GM12878 (cell line): ENCODE results near the gene IBTK. TPM values are rescaled to one million over a fixed set of nuclear protein-coding genes. Genes with fewer than 3 reads are reported as not detected.

Experiments
- ATAC-seq: fragments of 200-7000 bp; cut with Tn5 transposase; 3 replicates; pipeline ENCODE4 v1.9.1; 2020; ENCODE audit warnings: mild to moderate bottlenecking, moderate library complexity
- BruUV-seq: library from RNA; stranded (reverse); fragments of 400-500 nt; replicated peaks from 2 replicates; lab custom pipeline; 2021; lab: Mats Ljungman, UMichigan
- CTCF ChIA-PET: fragments of 300-600 bp; sonication (Branson Sonifier 250); formaldehyde crosslinking; extraction: SDS; loops from one replicate; lab custom pipeline; 2021; ENCODE audit warnings: inconsistent platforms; lab: Yijun Ruan, JAX
- POLR2A ChIA-PET: fragments of 350-600 bp; formaldehyde crosslinking; extraction: SDS; loops from one replicate; lab custom pipeline; 2021; ENCODE audit warnings: inconsistent platforms; lab: Charles Lee
- RAD21 ChIA-PET: fragments of 300-600 bp; sonication (Branson Sonifier 250); formaldehyde crosslinking; loops from one replicate; lab custom pipeline; 2023; ENCODE audit warnings: antibody characterized with exemption; ENCODE audit not compliant: unreplicated experiment; lab: Charles Lee
- SMC1A ChIA-PET: fragments of 300-600 bp; sonication (Branson Sonifier 250); formaldehyde crosslinking; loops from one replicate; lab custom pipeline; 2023; ENCODE audit not compliant: unreplicated experiment, uncharacterized antibody; lab: Charles Lee
- DNase-seq: peaks from one replicate; pipeline ENCODE4 v3.0.0-alpha.2; 2011; ENCODE audit warnings: low read depth, low spot score
- FAIRE-seq: peaks from 3 replicates; lab custom pipeline; 2011; peaks lifted over from hg19 to GRCh38; lab: Jason Lieb, UNC
- H2AFZ ChIP-seq: 2 replicates; pipeline ENCODE4 v1.6.0; 2011; ENCODE audit warnings: low read depth, low read length, control low read depth; ENCODE audit not compliant: control insufficient read depth
- H3K27ac ChIP-seq: 2 replicates; pipeline ENCODE4 v1.5.1; 2011; ENCODE audit warnings: control low read depth; ENCODE audit not compliant: control insufficient read depth, insufficient read depth
- H3K27me3 ChIP-seq, 2 experiments: replicated peaks in 1 of 2; 2 replicates each; pipeline versions ENCODE4 v1.6.0 to v1.6.1; 2011; ENCODE audit warnings: low read length in 1 of 2; ENCODE audit not compliant: control insufficient read depth in 2 of 2, insufficient read depth in 2 of 2
- H3K36me3 ChIP-seq, 2 experiments: 2 replicates each; pipeline ENCODE4 v1.5.1; 2011; ENCODE audit warnings: low read length in 1 of 2; ENCODE audit not compliant: control insufficient read depth in 2 of 2, insufficient read depth in 2 of 2
- H3K4me1 ChIP-seq: 2 replicates; pipeline ENCODE4 v1.6.1; 2011; ENCODE audit warnings: mild to moderate bottlenecking, low read length, moderate library complexity, mixed read lengths; ENCODE audit not compliant: control insufficient read depth, insufficient read depth
- H3K4me2 ChIP-seq: 2 replicates; pipeline ENCODE4 v1.6.0; 2011; ENCODE audit warnings: control low read depth; ENCODE audit not compliant: control insufficient read depth, insufficient read depth
- H3K4me3 ChIP-seq: fragments of 200-600 bp; sonication (generic); 2 replicates; pipeline ENCODE4 v1.5.1; 2016
- H3K79me2 ChIP-seq: 2 replicates; pipeline ENCODE4 v1.6.0; 2011; ENCODE audit warnings: low read length; ENCODE audit not compliant: control insufficient read depth, insufficient read depth
- H3K9ac ChIP-seq: 2 replicates; pipeline ENCODE4 v1.8.0; 2011; ENCODE audit warnings: low read length, control low read depth, mixed read lengths; ENCODE audit not compliant: control insufficient read depth, insufficient read depth
- H3K9me3 ChIP-seq: replicated peaks from 3 replicates; pipeline ENCODE4 v1.5.1; 2011; ENCODE audit warnings: mild to moderate bottlenecking, low read length; ENCODE audit not compliant: control insufficient read depth, insufficient read depth
- H4K20me1 ChIP-seq: 2 replicates; pipeline ENCODE4 v1.6.0; 2011; ENCODE audit not compliant: control insufficient read depth, insufficient read depth
- EGR1 ChIP-seq, 2 experiments: IDR thresholded peaks; 1 replicate in 1 of 2; 2 replicates in 1 of 2; pipeline ENCODE4 v1.6.1; 2011 to 2012; ENCODE audit warnings: low read depth in 2 of 2, low read length in 2 of 2, borderline replicate concordance in 1 of 2, mild to moderate bottlenecking in 1 of 2, moderate library complexity in 1 of 2
- EP300 ChIP-seq, 2 experiments: fragments of 150-350 bp in 1 of 2; IDR thresholded peaks; 2 replicates each; pipeline ENCODE4 v1.6.1; 2011 to 2012; ENCODE audit warnings: low read depth in 2 of 2, low read length in 2 of 2, borderline replicate concordance in 1 of 2, improper control_type of control experiment in 1 of 2, inconsistent platforms in 1 of 2; ENCODE audit not compliant: control insufficient read depth in 1 of 2
- IKZF1 ChIP-seq: fragments of 450-650 bp; conservative IDR thresholded peaks from 2 replicates; pipeline ENCODE4 v1.6.1; 2017; ENCODE audit warnings: antibody characterized with exemption, mild to moderate bottlenecking
- MEF2B ChIP-seq: fragments of 450-650 bp; IDR thresholded peaks from 2 replicates; pipeline ENCODE4 v1.6.1; 2018; ENCODE audit warnings: mild to moderate bottlenecking, moderate library complexity; ENCODE audit not compliant: partially characterized antibody, poor library complexity, severe bottlenecking
- NR2C2 ChIP-seq: IDR thresholded peaks from 2 replicates; pipeline ENCODE4 v1.6.1; 2011; ENCODE audit warnings: borderline replicate concordance, low read depth; ENCODE audit not compliant: control insufficient read depth, insufficient read length
- PBX3 ChIP-seq: IDR thresholded peaks from 2 replicates; pipeline ENCODE4 v1.6.1; 2011; ENCODE audit warnings: mild to moderate bottlenecking, low read depth, low read length, moderate library complexity; ENCODE audit not compliant: insufficient replicate concordance
- POLR2AphosphoS2 ChIP-seq: IDR thresholded peaks from 2 replicates; pipeline ENCODE4 v1.6.1; 2011; ENCODE audit warnings: low read depth, mild to moderate bottlenecking, low read length, improper control_type of control experiment, moderate library complexity
- POU2F2 ChIP-seq: IDR thresholded peaks from 3 replicates; pipeline ENCODE4 v1.6.1; 2011; ENCODE audit warnings: low read depth, mild to moderate bottlenecking, low read length, borderline replicate concordance
- SIN3A ChIP-seq: IDR thresholded peaks from 2 replicates; pipeline ENCODE4 v1.6.1; 2012; ENCODE audit warnings: low read depth, low read length, improper control_type of control experiment
- SMC3 ChIP-seq: IDR thresholded peaks from 2 replicates; pipeline ENCODE4 v1.6.1; 2011; ENCODE audit warnings: low read length, improper control_type of control experiment, borderline replicate concordance
- TCF12 ChIP-seq: IDR thresholded peaks from 2 replicates; pipeline ENCODE4 v1.6.1; 2011; ENCODE audit warnings: low read depth, mild to moderate bottlenecking, low read length
- ZNF24 ChIP-seq: fragments of 450-650 bp; IDR thresholded peaks from 2 replicates; pipeline ENCODE4 v1.6.1; 2017; ENCODE audit warnings: antibody characterized with exemption, mild to moderate bottlenecking
- WGBS: methylation state at CpG from one replicate; pipeline ENCODE4 v1.1.6; 2016; ENCODE audit warnings: low lambda C conversion rate; ENCODE audit not compliant: insufficient replicate concordance, insufficient coverage; ENCODE audit errors: missing lambda C conversion rate; 5-methylcytosine and 5-hydroxymethylcytosine counted together
- in situ Hi-C: fragments of 300-500 bp; cut with MboI; formaldehyde crosslinking; loops from 9 replicates; pipeline ENCODE4 v1.14.3; 2018; ENCODE audit warnings: mixed read lengths
- intact Hi-C: fragments of 100-400 bp; cut with micrococcal nuclease; formaldehyde crosslinking; loops from one replicate; pipeline ENCODE4 v1.14.2; 2022; ENCODE audit not compliant: unreplicated experiment
- polyA plus RNA-seq, 11 experiments: library from polyadenylated mRNA; depleted of rRNA in 4 of 11; unstranded in 6 of 11; stranded (reverse) in 5 of 11; fragments of >200 nt; fragmentation: Nextera tagmentation in 4 of 11; fragmentation: Illumina TruSeq in 1 of 11; extraction: Ambion mirVana in 4 of 11; extraction: Trizol in 1 of 11; gene quantifications; 1 replicate in 1 of 11; 2 replicates in 10 of 11; pipeline versions ENCODE4 v1.2.1 to v1.2.3, GENCODE V29; 2011 to 2016; ENCODE audit warnings: inconsistent platforms in 2 of 11, missing spikeins in 2 of 11, low read depth in 1 of 11
- total RNA-seq, 4 experiments: library from RNA; depleted of rRNA in 3 of 4; stranded (reverse); fragments of >200 nt in 3 of 4; fragmentation: Illumina TruSeq in 1 of 4; extraction: Trizol in 1 of 4; gene quantifications; 2 replicates each; pipeline versions ENCODE4 v1.2.1 to v1.2.3, GENCODE V29; 2013 to 2021

The IBTK gene
- total and polyA plus RNA-seq, 10 of the 15 experiments (the other 5 are each of a cell fraction or from before 2014, with no cell fraction given): 12.0 to 32.1 (median 20.9) TPM

- H4K20me1 ChIP-seq: no peaks in the 10 kb centered on the region
- H3K4me2 ChIP-seq: no peak overlapping the region
- H3K36me3 ChIP-seq: peaks cover 2 to 10% of the 10 kb centered on the region in 2 experiments; a peak in 3 of 4 replicates
- no peak overlapping the region for H2AFZ ChIP-seq
- 97% methylated on average over 2 of the region's 2 CpGs for WGBS
- DNase-seq: no peak
- no peak overlapping the region for H3K4me3 ChIP-seq
- RAD21 ChIA-PET: no interaction called here
- intact Hi-C loops (no loop called here), in situ Hi-C loops (no loop called here)
- H3K27me3 ChIP-seq: no peaks in the 10 kb centered on the region
- ATAC-seq: no peak
- no peaks in the 10 kb centered on the region for H3K79me2 ChIP-seq
- SMC1A ChIA-PET: interaction anchor here (1.2 kb wide), 1 partner anchor 14 kb away, joined by 3 read pairs; no protein-coding TSS in a partner anchor
- FAIRE-seq: no peak
- H3K9ac ChIP-seq: no peak overlapping the region
- H3K9me3 ChIP-seq: no peaks in the 10 kb centered on the region
- no TSS peak for BruUV-seq
- POLR2A ChIA-PET: interaction anchor here (0.6 to 0.7 kb wide), 2 partner anchors 9 to 80 kb away, joined by 3 to 4 read pairs; no protein-coding TSS in a partner anchor
- CTCF ChIA-PET: interaction anchor here (0.7 to 1.2 kb wide), 2 partner anchors 49 to 166 kb away, joined by 4 read pairs; no protein-coding TSS in a partner anchor
- TF ChIP-seq MEF2B: no peak
- no peak for TF ChIP-seq POU2F2
- no peak for TF ChIP-seq SMC3
- TF ChIP-seq IKZF1: no peak
- no peaks in the 10 kb centered on the region for H3K4me1 ChIP-seq
- no peak overlapping the region for H3K27ac ChIP-seq
These were observed 78.2 kb downstream of the IBTK start for GRCh38 chr6:82169138-82169876.

DNA sequence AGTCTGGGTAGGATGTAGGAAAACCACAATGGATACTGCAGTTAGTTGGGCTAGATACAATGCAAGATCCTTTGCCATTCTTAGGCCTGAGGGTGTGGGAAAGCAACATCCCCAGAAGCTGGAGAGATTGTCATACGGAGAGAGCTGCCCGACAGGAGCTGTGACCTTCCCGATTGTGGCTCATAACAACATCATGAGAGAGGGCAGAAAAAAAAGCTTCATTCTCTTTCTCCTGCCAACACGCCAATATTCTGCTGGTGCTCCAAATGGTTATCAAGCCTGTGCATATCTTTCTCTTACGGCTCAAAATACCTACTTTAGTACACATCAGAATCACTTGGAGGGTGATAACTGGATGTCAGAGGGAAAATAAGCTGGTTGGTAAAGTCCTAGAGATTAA lies 81.1 kb downstream of the IBTK start:
- H3K4me1 ChIP-seq: no peaks in the 10 kb centered on the region
- in situ Hi-C loops: no loop called here
- ChIA-PET RAD21 (no interaction called here), SMC1A (no interaction called here), CTCF (interaction anchor here (0.8 kb wide), 1 partner anchor 112 kb away, joined by 3 read pairs; no protein-coding TSS in a partner anchor), POLR2A (no interaction called here)
- DNase-seq (no peak), FAIRE-seq (no peak), ATAC-seq (no peak)
- H3K9ac ChIP-seq: no peak overlapping the region
- H3K9me3 ChIP-seq: no peaks in the 10 kb centered on the region
- H3K4me3 ChIP-seq: no peak overlapping the region
- peaks cover 0 to 3% of the 10 kb centered on the region in 2 experiments; a peak in 1 of 4 replicates for H3K36me3 ChIP-seq
- intact Hi-C loops: no loop called here
- H3K27ac ChIP-seq: no peak overlapping the region
- H4K20me1 ChIP-seq: no peaks in the 10 kb centered on the region
- no TSS peak for BruUV-seq
- H3K27me3 ChIP-seq: no peaks in the 10 kb centered on the region
- no peak overlapping the region for H2AFZ ChIP-seq
- H3K4me2 ChIP-seq: no peak overlapping the region
- H3K79me2 ChIP-seq: no peaks in the 10 kb centered on the region
- WGBS: 99% methylated on average over 5 of the region's 5 CpGs
- TF ChIP-seq IKZF1: no peak
- no peak for TF ChIP-seq ZNF24
- TF ChIP-seq NR2C2: no peak
- TF ChIP-seq PBX3: no peak
- TF ChIP-seq POLR2AphosphoS2: no peak
- no peak for TF ChIP-seq EGR1 (IDR thresholded peaks at IDR 0.05; ENCODE audit: borderline replicate concordance in 1 of 2, low read depth in 2 of 2, low read length in 2 of 2)
- TF ChIP-seq SIN3A: no peak
- no peak for TF ChIP-seq EP300 (IDR thresholded peaks at IDR 0.05; ENCODE audit: borderline replicate concordance in 1 of 2, control insufficient read depth in 1 of 2, low read depth in 2 of 2, low read length in 2 of 2)
- no peak for TF ChIP-seq TCF12
